Uterus (tissue), 2 donors: Measurements from ENCODE around the gene RECQL5.

Experiments used
- CTCF ChIP-seq, 4 experiments: fragments of 200-600 bp in 2 of 4; fragments of 450-650 bp in 2 of 4; sonication (generic) in 2 of 4; IDR thresholded peaks; one replicate each; pipeline ENCODE4 v1.5.1; 2016 to 2019; ENCODE audit warnings: antibody characterized with exemption in 4 of 4, mild to moderate bottlenecking in 2 of 4, moderate library complexity in 1 of 4
- POLR2A ChIP-seq, 2 donors: fragments of 450-650 bp; IDR thresholded peaks; one replicate each; pipeline ENCODE4 v1.6.1; 2016; ENCODE audit warnings: antibody characterized with exemption in 2 of 2, mild to moderate bottlenecking in 1 of 2, moderate library complexity in 1 of 2

- TF ChIP-seq CTCF (IDR thresholded peaks at IDR 0.05) (no peak), POLR2A (IDR thresholded peaks at IDR 0.05) (no peak)
These were observed 44.1 kb downstream of the RECQL5 start for GRCh38 chr17:75622771-75623273.
